Left ventricle myocardium inferior (tissue), 1 donor: ENCODE results near the gene LRTM1. TPM values are rescaled to one million over a fixed set of nuclear protein-coding genes. Genes with fewer than 3 reads are reported as not detected.

Source experiments
- DNase-seq: peaks from one replicate; pipeline ENCODE4 v3.0.0-alpha.2; 2020
- H3K27ac ChIP-seq: fragments of 200-600 bp; replicated peaks from 2 replicates; pipeline ENCODE4 v1.8.0; 2021
- H3K27me3 ChIP-seq: fragments of 200-600 bp; 2 replicates; pipeline ENCODE4 v1.8.0; 2021; ENCODE audit warnings: low read depth
- H3K36me3 ChIP-seq: fragments of 200-600 bp; 2 replicates; pipeline ENCODE4 v1.8.0; 2021
- H3K4me1 ChIP-seq: fragments of 200-600 bp; 2 replicates; pipeline ENCODE4 v1.8.0; 2021
- H3K4me3 ChIP-seq: fragments of 200-600 bp; 2 replicates; pipeline ENCODE4 v1.8.0; 2021; ENCODE audit warnings: mild to moderate bottlenecking, moderate library complexity
- H3K9me3 ChIP-seq: fragments of 200-600 bp; replicated peaks from 2 replicates; pipeline ENCODE4 v1.8.0; 2021
- intact Hi-C: fragments of 100-400 bp; cut with micrococcal nuclease; formaldehyde crosslinking; loops from one replicate; pipeline ENCODE4 v1.11.0; 2022
- total RNA-seq: library from RNA; stranded (reverse); fragmentation: NEBNext Ultra II Directional; extraction: Animal tissue kit (Norgen Biotek cat#: 25700); gene quantifications from one replicate; pipeline ENCODE4 v1.2.1, GENCODE V29; 2021
- TF ChIP-seq, protein P1 (sequence below): fragments of 200-600 bp; IDR thresholded peaks from 2 replicates; pipeline ENCODE4 v1.8.0; 2021; ENCODE audit warnings: antibody characterized with exemption, mild to moderate bottlenecking, borderline replicate concordance
- donor health status: DM: no; HTN: yes; CAD: no; lungs with severe emphysema.

Gene LRTM1
- total RNA-seq, 1 donor from 2014 or later, result not detected

DNA sequence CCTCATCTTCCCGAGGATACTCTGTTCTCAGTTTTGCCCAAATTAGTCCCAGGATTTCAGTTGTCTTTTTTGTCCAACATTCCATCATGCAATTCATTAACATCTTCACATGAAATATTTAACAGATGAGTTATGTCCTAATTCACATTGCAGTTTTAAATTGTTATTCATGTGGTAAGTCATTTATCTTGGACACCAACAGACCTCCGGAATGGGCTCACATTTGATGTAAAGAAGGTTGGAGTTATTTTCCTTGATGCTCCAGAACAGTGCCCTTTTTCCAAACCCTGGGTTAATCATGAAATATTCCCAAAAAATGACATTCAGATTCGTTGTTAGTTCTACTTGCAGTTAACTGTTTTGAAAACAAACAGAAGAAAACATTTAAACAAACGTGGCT lies 32.8 kb upstream of the LRTM1 start:
- Histone ChIP-seq H3K4me1 (no peaks in the 10 kb centered on the region), H3K9me3 (no peaks in the 10 kb centered on the region), H3K27me3 (no peaks in the 10 kb centered on the region), H3K27ac (no peak overlapping the region), H3K4me3 (no peak overlapping the region), H3K36me3 (no peaks in the 10 kb centered on the region)
- DNase-seq, result no peak
- intact Hi-C loops, result no loop called here
- TF ChIP-seq, protein P1, sequence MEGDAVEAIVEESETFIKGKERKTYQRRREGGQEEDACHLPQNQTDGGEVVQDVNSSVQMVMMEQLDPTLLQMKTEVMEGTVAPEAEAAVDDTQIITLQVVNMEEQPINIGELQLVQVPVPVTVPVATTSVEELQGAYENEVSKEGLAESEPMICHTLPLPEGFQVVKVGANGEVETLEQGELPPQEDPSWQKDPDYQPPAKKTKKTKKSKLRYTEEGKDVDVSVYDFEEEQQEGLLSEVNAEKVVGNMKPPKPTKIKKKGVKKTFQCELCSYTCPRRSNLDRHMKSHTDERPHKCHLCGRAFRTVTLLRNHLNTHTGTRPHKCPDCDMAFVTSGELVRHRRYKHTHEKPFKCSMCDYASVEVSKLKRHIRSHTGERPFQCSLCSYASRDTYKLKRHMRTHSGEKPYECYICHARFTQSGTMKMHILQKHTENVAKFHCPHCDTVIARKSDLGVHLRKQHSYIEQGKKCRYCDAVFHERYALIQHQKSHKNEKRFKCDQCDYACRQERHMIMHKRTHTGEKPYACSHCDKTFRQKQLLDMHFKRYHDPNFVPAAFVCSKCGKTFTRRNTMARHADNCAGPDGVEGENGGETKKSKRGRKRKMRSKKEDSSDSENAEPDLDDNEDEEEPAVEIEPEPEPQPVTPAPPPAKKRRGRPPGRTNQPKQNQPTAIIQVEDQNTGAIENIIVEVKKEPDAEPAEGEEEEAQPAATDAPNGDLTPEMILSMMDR, result no peak

DNA sequence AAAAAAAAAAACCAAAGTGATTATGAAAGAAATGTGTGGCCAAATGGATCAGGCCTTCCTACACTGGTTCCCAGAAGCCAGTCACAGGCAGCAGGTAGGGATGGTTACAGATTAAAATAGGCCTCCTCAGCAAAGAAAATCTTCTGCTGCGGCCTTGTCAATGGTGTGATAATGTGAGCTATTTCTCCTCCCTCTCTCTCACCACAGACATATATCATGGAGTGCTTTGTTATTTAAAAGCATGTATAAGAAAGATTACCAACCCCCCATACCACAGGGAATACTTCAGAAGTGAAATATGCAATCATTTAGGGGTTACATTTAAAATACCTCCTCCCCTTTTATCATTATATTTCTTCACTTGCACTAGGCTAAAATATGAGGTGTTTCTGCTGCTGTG lies 32.2 kb upstream of the LRTM1 start:
- Histone ChIP-seq H3K4me3 (no peak overlapping the region), H3K9me3 (no peaks in the 10 kb centered on the region), H3K4me1 (no peaks in the 10 kb centered on the region), H3K27me3 (no peaks in the 10 kb centered on the region), H3K36me3 (no peaks in the 10 kb centered on the region), H3K27ac (no peak overlapping the region)
- TF ChIP-seq, protein P1, result no peak
- intact Hi-C loops, result no loop called here
- no peak for DNase-seq

DNA sequence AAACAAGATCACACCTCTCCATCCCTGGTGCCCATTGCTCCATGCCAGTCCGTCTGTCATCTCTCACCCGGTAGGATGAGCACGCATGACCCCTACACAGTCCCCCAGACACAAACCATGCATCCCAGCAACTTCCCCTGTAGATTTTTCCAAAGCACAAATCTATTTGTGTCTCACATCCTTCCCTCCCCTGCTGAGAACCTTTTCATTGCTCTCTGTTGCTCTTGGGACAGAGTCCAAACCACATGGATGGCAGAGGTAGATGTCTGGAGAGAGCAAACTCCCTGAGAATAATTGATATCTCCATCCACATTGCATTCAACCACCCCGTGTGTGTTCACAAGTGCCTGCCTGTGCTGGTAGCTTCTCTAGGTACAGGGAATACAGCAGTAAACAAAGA lies 29.9 kb upstream of the LRTM1 start:
- TF ChIP-seq, protein P1, result no peak
- H3K27me3 ChIP-seq, result no peaks in the 10 kb centered on the region
- H3K27ac ChIP-seq, result no peak overlapping the region
- H3K9me3 ChIP-seq, result no peaks in the 10 kb centered on the region
- intact Hi-C loops, result no loop called here
- no peaks in the 10 kb centered on the region for H3K36me3 ChIP-seq
- no peak for DNase-seq
- H3K4me1 ChIP-seq, result peaks cover 13% of the 10 kb centered on the region
- H3K4me3 ChIP-seq, result no peak overlapping the region

DNA sequence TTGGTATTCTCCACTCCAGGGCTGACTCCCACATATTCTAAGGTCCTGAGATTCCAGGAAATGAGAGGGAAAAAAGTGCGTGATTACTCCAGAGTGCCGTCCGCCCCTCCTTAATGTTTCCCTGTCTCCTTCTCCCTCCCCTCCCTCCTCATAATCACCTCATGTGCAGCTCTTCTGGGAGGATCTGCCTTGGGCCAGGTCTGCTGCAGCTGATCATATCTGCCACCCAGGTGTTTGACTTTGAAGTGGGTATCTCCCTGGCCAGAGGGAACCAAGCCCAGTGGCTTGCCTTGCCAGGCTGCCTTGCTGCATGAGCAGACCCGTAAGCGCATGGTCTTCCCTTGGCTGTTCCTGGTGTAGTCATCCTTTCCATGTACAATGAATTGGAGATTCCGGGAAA lies 28.1 kb upstream of the LRTM1 start:
- TF ChIP-seq, protein P1, result no peak

DNA sequence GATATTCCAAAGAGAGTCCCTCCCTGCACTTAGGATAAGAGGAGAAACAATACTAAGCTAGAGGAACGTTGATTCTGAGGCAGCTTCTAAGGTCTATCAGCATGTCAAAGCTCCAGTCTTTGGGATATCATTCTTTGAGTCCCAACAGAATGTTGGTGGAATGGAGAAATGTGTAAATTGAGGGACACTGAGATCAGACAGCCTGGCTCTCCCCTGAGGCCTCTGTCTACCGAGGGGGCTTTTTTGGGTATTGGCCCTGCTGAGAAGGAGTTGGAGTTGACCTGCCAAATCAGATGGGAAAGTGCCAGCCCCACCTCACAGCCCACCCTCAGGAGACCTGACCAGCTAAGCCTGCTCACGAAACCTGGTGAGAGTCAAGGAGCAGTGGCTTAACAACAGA lies 27.6 kb upstream of the LRTM1 start:
- TF ChIP-seq, protein P1, result no peak
- Histone ChIP-seq H3K27me3 (no peaks in the 10 kb centered on the region), H3K36me3 (no peaks in the 10 kb centered on the region), H3K9me3 (no peaks in the 10 kb centered on the region), H3K27ac (no peak overlapping the region), H3K4me3 (no peak overlapping the region), H3K4me1 (peaks cover 30% of the 10 kb centered on the region)
- DNase-seq, result no peak
- intact Hi-C loops, result no loop called here

More for the DNA sequence above, 28.1 kb upstream of the LRTM1 start:
- intact Hi-C loops, result no loop called here
- Histone ChIP-seq H3K36me3 (no peaks in the 10 kb centered on the region), H3K4me3 (no peak overlapping the region), H3K27ac (no peak overlapping the region), H3K9me3 (no peaks in the 10 kb centered on the region), H3K4me1 (peaks cover 26% of the 10 kb centered on the region), H3K27me3 (no peaks in the 10 kb centered on the region)
- no peak for DNase-seq

DNA sequence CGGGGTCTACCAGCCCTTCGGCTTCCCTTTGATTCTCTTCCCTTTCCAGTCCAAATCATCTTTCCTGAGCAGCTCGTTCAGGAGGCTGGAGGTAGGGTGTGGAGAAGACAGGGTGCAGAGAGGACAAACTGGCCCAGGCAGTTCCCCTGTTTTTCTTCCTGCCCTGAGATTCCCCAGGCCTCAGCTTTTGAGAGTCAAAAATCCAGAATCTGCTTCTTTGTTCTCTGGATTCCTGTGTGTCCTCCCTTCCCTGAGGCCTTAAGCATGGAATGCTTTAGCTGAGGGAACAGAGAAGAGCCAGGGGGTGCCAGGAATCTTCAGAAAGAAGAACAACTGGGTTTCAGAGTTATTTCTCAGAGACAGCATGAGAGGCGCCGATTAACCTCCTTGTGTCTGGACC lies 26.7 kb upstream of the LRTM1 start:
- TF ChIP-seq, protein P1, result no peak
- intact Hi-C loops, result no loop called here
- Histone ChIP-seq H3K36me3 (no peaks in the 10 kb centered on the region), H3K4me3 (no peak overlapping the region), H3K9me3 (no peaks in the 10 kb centered on the region), H3K27ac (no peak overlapping the region), H3K4me1 (peaks cover 34% of the 10 kb centered on the region), H3K27me3 (no peaks in the 10 kb centered on the region)
- no peak for DNase-seq
